Measurements from ENCODE around the gene ZNF804B. TPM values are rescaled to one million over a fixed set of nuclear protein-coding genes. Genes with fewer than 3 reads are reported as not detected.

The ZNF804B gene
- total RNA-seq (2022; extraction: Qiagen RNA extraction; ENCODE audit: low read depth), result not detected in 5 replicates

GRCh38 chr7:88759230-88760135 is at the start of gene ZNF804B:
Gene ZNF804B, plus strand, starts transcription at chr7:88759700. Its CDS starts 277 bp downstream, at chr7:88759977.

DNA sequence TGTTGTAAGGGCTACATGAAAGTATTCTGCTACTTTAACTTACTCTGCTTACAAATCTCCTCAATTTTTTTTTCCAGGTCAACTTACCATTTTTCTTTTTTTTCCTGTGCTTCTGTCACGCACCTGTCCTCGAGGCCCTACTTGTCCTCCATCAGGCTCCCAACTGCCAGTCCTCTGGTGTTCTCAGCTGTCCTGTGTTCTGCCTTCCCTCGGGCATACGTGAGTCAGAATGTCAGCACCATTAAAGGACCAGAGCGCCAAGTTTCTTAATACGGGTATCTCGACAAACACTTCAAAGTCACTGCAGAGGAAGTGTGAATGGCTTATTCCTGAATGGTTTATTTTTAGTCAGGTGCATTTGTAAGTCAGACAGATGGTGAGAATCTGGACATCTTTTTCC is 36.1 kb downstream of the ZNF804B start, which contains the start of gene TEX47:
Gene TEX47 (minus strand): TSS at position 185 of the 400 bp plus-strand sequence. CDS start 795 bp downstream, outside the sequence.

Other genes with a start within 250 kb of the ZNF804B start
- gene TEX47, start 36.0 kb downstream of the ZNF804B start, total RNA-seq (2022; extraction: Qiagen RNA extraction; ENCODE audit: low read depth), result not detected in 5 replicates